NCI-H526 treated with DMSO at 0.1 percent for 48 hours (cell line): ENCODE measurements around the gene CD38.

ENCODE experiments used
- DNase-seq: peaks from one replicate; lab custom pipeline; 2025; lab: John Stamatoyannopoulos, UW

Gene CD38

DNA sequence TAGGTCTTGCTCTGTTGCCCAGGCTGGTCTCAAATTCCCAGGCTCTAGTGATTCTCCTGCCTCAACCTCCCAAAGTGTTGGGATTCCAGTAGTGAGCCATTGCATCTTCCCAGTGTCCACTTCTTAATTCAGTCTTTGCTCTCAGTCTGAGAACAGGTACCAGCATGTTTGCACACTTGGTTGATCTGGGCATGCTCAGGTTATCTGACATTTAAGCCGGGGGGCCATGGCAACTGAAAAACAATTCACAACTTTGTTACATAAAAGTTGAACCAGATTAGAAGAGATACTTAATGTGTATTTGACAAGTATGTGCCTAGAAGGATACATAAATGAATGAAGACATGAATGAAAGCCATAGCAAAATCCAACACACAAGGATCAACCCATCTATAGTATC lies 121.4 kb downstream of the CD38 start:
- no peak for DNase-seq

GRCh38 chr4:15901007-15901406 lies 122.9 kb downstream of the CD38 start:
- DNase-seq: no peak

- no peak for DNase-seq
Measured at GRCh38 chr4:15901998-15902397, 123.9 kb downstream of the CD38 start.

GRCh38 chr4:15902746-15903145 lies 124.6 kb downstream of the CD38 start:
- DNase-seq: no peak
